Hepatocyte (in vitro differentiated cells): ENCODE results near the gene ATG16L2. TPM values are rescaled to one million over a fixed set of nuclear protein-coding genes. Genes with fewer than 3 reads are reported as not detected.

Source experiments
- DNase-seq: peaks from one replicate; pipeline ENCODE4 v3.0.0-alpha.2; 2016; ENCODE audit warnings: low spot score
- H2AFZ ChIP-seq: fragments of 200-600 bp; sonication (generic); 2 replicates; pipeline ENCODE4 v1.6.0; 2016; ENCODE audit warnings: antibody characterized with exemption, mild to moderate bottlenecking
- H3K27ac ChIP-seq: fragments of 200-600 bp; sonication (generic); 2 replicates; pipeline ENCODE4 v1.5.1; 2016; ENCODE audit warnings: mild to moderate bottlenecking
- H3K27me3 ChIP-seq: fragments of 200-600 bp; sonication (generic); 2 replicates; pipeline ENCODE4 v1.6.1; 2016
- H3K36me3 ChIP-seq: fragments of 200-600 bp; sonication (generic); replicated peaks from 2 replicates; pipeline ENCODE4 v1.5.1; 2016; ENCODE audit warnings: low read depth; ENCODE audit not compliant: insufficient read depth
- H3K4me1 ChIP-seq: fragments of 200-600 bp; sonication (generic); 2 replicates; pipeline ENCODE4 v1.5.1; 2016; ENCODE audit warnings: mild to moderate bottlenecking, moderate library complexity; ENCODE audit not compliant: insufficient read depth
- H3K4me2 ChIP-seq: fragments of 200-600 bp; sonication (generic); 2 replicates; pipeline ENCODE4 v1.6.0; 2016
- H3K4me3 ChIP-seq: fragments of 200-600 bp; sonication (generic); 2 replicates; pipeline ENCODE4 v1.5.1; 2016; ENCODE audit warnings: mild to moderate bottlenecking
- H3K79me2 ChIP-seq: fragments of 200-600 bp; sonication (generic); 2 replicates; pipeline ENCODE4 v1.6.0; 2017; ENCODE audit warnings: mild to moderate bottlenecking
- H3K9me2 ChIP-seq: fragments of 200-600 bp; sonication (generic); replicated peaks from 2 replicates; pipeline ENCODE4 v1.6.0; 2017; ENCODE audit warnings: mild to moderate bottlenecking; ENCODE audit not compliant: insufficient read depth
- H3K9me3 ChIP-seq: fragments of 200-600 bp; sonication (generic); 2 replicates; pipeline ENCODE4 v1.5.1; 2016; ENCODE audit warnings: low read depth, mild to moderate bottlenecking
- H4K20me1 ChIP-seq: fragments of 200-600 bp; sonication (generic); 2 replicates; pipeline ENCODE4 v1.6.0; 2016; ENCODE audit warnings: mild to moderate bottlenecking; ENCODE audit not compliant: insufficient read depth, poor library complexity, severe bottlenecking
- EZH2 ChIP-seq: fragments of 200-600 bp; sonication (generic); IDR thresholded peaks from 2 replicates; pipeline ENCODE4 v1.6.1; 2016; ENCODE audit warnings: antibody characterized with exemption, mild to moderate bottlenecking, borderline replicate concordance
- EZH2phosphoT487 ChIP-seq: fragments of 200-600 bp; sonication (generic); IDR thresholded peaks from one replicate; pipeline ENCODE4 v1.6.1; 2018; ENCODE audit warnings: antibody characterized with exemption, mild to moderate bottlenecking, low read depth, moderate library complexity; ENCODE audit not compliant: unreplicated experiment, severe bottlenecking
- WGBS: methylation state at CpG from one replicate; pipeline ENCODE4 v1.1.6; 2016; ENCODE audit warnings: low lambda C conversion rate; ENCODE audit errors: missing lambda C conversion rate; 5-methylcytosine and 5-hydroxymethylcytosine counted together
- polyA plus RNA-seq: library from polyadenylated mRNA; unstranded; fragments of >200 nt; fragmentation: Nextera tagmentation; extraction: Ambion mirVana; gene quantifications from 2 replicates; pipeline ENCODE4 v1.2.1, GENCODE V29; 2016
- total RNA-seq: library from RNA; depleted of rRNA; stranded (reverse); fragments of >200 nt; gene quantifications from 2 replicates; pipeline ENCODE4 v1.2.3, GENCODE V29; 2014
- TF ChIP-seq, protein P1 (sequence below): fragments of 200-600 bp; sonication (generic); IDR thresholded peaks from 2 replicates; pipeline ENCODE4 v1.5.1; 2016; ENCODE audit warnings: antibody characterized with exemption, mild to moderate bottlenecking; ENCODE audit not compliant: poor library complexity

The ATG16L2 gene
- total and polyA plus RNA-seq, 2 experiments from 2014 or later: 11.5 to 20.3 TPM

DNA sequence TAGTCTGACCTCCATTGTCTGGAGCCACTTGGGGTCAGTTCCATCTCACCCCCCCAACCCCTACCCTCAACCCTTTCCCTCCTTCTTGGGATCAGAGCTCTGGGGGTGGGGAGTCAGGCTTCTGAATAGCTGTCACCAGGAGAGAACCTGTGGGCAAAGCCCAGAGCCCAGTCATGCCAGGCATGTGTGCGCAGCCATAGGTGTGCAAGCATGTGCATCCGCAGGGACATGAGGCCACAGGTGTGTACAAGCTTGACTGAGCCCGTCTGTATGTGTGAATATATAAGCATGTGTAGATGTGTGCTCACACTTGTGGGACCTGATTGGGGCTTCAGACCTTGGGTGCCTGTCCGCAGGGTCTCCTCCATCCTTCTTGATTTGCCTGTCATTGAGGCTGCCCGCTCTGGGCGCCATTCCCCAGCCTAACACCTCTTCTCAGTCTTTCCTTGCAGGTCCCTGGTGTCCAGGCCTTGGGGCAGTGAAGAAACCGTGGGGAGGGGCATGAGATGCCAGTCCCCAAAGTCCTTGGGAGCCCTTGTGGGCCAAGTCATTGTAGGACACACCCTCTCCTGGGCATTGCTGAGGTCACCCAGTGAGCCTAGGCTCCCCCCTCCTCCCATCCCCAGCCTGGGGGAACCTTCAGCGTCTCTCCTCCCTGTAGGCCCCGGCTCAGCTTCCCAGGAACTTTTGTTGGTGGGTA, 9.0 kb downstream of the ATG16L2 start:
- H3K4me2 ChIP-seq: no peak overlapping the region
- H3K27ac ChIP-seq: no peak overlapping the region
- 92% methylated on average over 9 of the region's 9 CpGs for WGBS

DNA sequence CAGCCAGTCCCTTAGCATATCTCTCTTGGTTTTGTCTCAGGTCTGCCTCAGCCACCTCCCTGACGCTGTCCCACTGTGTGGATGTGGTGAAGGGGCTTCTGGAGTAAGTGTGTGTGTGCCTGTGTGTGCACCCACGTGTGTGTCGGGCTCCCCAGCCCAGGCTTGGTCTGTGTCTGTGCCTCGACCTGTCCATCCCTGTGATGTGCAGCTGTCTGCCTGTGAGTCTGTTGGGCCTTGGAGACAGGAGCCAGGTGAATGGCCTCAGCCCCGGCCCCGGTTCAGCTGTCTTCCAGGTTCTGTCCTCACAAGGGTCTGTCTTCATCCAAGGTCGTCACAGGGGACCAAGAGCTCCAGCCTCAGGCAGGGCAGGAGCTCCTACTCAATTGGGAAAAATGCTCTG, 9.8 kb downstream of the ATG16L2 start:
- H3K4me3 ChIP-seq: no peak overlapping the region
- DNase-seq: no peak
- no peaks in the 10 kb centered on the region for H3K36me3 ChIP-seq
- peaks cover 11% of the 10 kb centered on the region for H3K4me1 ChIP-seq
- H3K9me2 ChIP-seq: no peaks in the 10 kb centered on the region
- no peaks in the 10 kb centered on the region for H4K20me1 ChIP-seq
- H3K79me2 ChIP-seq: no peaks in the 10 kb centered on the region
- no peak overlapping the region for H2AFZ ChIP-seq
- 90% methylated on average over 7 of the region's 7 CpGs for whole genome bisulfite sequencing
- TF ChIP-seq EZH2: no peak
- TF ChIP-seq, protein P1, sequence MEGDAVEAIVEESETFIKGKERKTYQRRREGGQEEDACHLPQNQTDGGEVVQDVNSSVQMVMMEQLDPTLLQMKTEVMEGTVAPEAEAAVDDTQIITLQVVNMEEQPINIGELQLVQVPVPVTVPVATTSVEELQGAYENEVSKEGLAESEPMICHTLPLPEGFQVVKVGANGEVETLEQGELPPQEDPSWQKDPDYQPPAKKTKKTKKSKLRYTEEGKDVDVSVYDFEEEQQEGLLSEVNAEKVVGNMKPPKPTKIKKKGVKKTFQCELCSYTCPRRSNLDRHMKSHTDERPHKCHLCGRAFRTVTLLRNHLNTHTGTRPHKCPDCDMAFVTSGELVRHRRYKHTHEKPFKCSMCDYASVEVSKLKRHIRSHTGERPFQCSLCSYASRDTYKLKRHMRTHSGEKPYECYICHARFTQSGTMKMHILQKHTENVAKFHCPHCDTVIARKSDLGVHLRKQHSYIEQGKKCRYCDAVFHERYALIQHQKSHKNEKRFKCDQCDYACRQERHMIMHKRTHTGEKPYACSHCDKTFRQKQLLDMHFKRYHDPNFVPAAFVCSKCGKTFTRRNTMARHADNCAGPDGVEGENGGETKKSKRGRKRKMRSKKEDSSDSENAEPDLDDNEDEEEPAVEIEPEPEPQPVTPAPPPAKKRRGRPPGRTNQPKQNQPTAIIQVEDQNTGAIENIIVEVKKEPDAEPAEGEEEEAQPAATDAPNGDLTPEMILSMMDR: no peak
- TF ChIP-seq EZH2phosphoT487: no peak
- H3K27me3 ChIP-seq: no peaks in the 10 kb centered on the region
- H3K27ac ChIP-seq: no peak overlapping the region
- H3K4me2 ChIP-seq: no peak overlapping the region
- no peaks in the 10 kb centered on the region for H3K9me3 ChIP-seq

More for the DNA sequence above, 9.0 kb downstream of the ATG16L2 start:
- no peaks in the 10 kb centered on the region for H3K36me3 ChIP-seq
- H3K9me3 ChIP-seq: no peaks in the 10 kb centered on the region
- H3K27me3 ChIP-seq: no peaks in the 10 kb centered on the region
- H3K9me2 ChIP-seq: no peaks in the 10 kb centered on the region
- no peak overlapping the region for H2AFZ ChIP-seq
- H3K4me1 ChIP-seq: peaks cover 11% of the 10 kb centered on the region
- TF ChIP-seq, protein P1: no peak
- TF ChIP-seq EZH2phosphoT487 (no peak), EZH2 (no peak)
- no peak for DNase-seq
- no peaks in the 10 kb centered on the region for H4K20me1 ChIP-seq
- H3K4me3 ChIP-seq: no peak overlapping the region
- H3K79me2 ChIP-seq: no peaks in the 10 kb centered on the region

- Histone ChIP-seq H3K79me2 (no peaks in the 10 kb centered on the region), H2AFZ (no peak overlapping the region)
- 91% methylated on average over 15 of the region's 15 CpGs for WGBS
Measured at GRCh38 chr11:72824811-72825505, 10.7 kb downstream of the ATG16L2 start.

More at GRCh38 chr11:72824811-72825505, 10.7 kb downstream of the ATG16L2 start:
- H4K20me1 ChIP-seq: no peaks in the 10 kb centered on the region
- H3K27ac ChIP-seq: no peak overlapping the region
- H3K36me3 ChIP-seq: no peaks in the 10 kb centered on the region
- H3K4me3 ChIP-seq: no peak overlapping the region
- no peak for TF ChIP-seq EZH2
- no peak for TF ChIP-seq EZH2phosphoT487
- TF ChIP-seq, protein P1: no peak
- peaks cover 11% of the 10 kb centered on the region for H3K4me1 ChIP-seq
- H3K4me2 ChIP-seq: no peak overlapping the region
- H3K9me3 ChIP-seq: no peaks in the 10 kb centered on the region
- H3K9me2 ChIP-seq: no peaks in the 10 kb centered on the region
- DNase-seq: no peak
- no peaks in the 10 kb centered on the region for H3K27me3 ChIP-seq
